Measurements from ENCODE around the gene NAA80. TPM values are rescaled to one million over a fixed set of nuclear protein-coding genes. Genes with fewer than 3 reads are reported as not detected.

NAA80 gene
- total and polyA plus RNA-seq, 10 of the 15 experiments (the other 5 are each of a cell fraction or from before 2014, with no cell fraction given) = 0.48 to 12.7 (median 6.7) TPM

DNA sequence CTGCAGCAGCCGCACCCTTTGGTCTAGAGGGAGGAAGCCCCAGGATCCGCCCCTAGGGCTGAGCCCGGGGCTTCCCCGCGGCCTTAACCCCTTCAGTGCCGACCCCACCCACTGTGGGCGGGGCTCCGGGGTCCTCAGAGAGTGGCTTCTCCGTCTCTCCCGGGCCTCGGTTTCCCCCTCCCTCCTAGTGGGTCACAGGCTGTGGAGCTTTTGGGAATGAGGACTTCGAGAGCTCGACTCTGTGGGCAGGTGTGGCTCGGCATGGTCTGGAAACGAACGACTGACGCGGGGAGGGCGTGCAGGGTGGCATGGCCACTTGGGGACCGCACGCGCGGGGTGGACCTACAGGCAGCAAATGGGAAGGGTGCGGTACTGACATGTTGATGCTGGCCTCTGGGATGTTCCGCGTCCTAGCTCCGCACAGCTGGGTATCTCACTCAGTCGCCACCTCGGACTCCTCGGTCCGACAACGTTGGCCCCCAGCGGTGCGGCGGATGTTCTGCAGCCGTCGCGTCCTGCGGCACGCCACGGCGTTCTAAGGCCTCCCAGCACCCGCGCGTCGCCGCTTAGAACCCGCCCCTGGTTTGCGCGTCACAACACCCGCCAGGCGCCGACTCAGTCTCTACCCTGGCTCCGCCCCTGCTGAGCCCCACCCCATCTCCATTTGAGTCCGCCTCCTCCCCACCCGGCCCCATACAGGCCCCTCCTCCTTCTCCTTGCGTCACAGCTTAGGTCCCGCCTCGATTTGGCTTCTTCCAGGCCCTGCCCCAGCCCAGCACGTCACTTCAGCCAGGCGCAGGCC, at the start of gene NAA80, which contains the start of gene HYAL3 (continued):
- TF ChIP-seq SRF (IDR thresholded peaks at IDR 0.05; ENCODE audit: low read depth in 2 of 2, low read length in 2 of 2) (0 out of 4 replicates have a peak, but pooled peaks have one; percentile 16 to 20), MYC (IDR thresholded peaks at IDR 0.05; ENCODE audit: insufficient read depth, insufficient read length, insufficient replicate concordance, low read length, severe bottlenecking) (peak; percentile 73), CREM (IDR thresholded peaks at IDR 0.05; ENCODE audit: low read depth) (peak; percentile 73; the same call in 1 of the 2 replicates), NR2F1 (conservative IDR thresholded peaks at IDR 0.05) (peak; percentile 51; the same call in 1 of the 2 replicates), POLR2A (IDR thresholded peaks at IDR 0.05; ENCODE audit: low read depth, low read length) (peak; percentile 99), ZNF207 (IDR thresholded peaks at IDR 0.05; ENCODE audit: borderline replicate concordance) (peak; percentile 94; the same call in 1 of the 2 replicates), GATAD2B (conservative IDR thresholded peaks at IDR 0.05; ENCODE audit: low read depth) (peak; percentile 95), ESRRA (IDR thresholded peaks at IDR 0.05; ENCODE audit: low read length) (no peak), POLR2AphosphoS2 (IDR thresholded peaks at IDR 0.05; ENCODE audit: low read depth, low read length) (peak; percentile 81; the same call in 1 of the 2 replicates), PML (IDR thresholded peaks at IDR 0.05; ENCODE audit: low read length) (peak; percentile 59; the same call in 1 of the 2 replicates), ZNF24 (IDR thresholded peaks at IDR 0.05) (peak; percentile 71; the same call in 1 of the 2 replicates), SMARCA5 (IDR thresholded peaks at IDR 0.05) (peak; percentile 94), SMAD5 (IDR thresholded peaks at IDR 0.05; ENCODE audit: low read depth) (peak; percentile 27; the same call in 1 of the 2 replicates), YY1 (IDR thresholded peaks at IDR 0.05; ENCODE audit: low read depth, low read length) (0 out of 2 replicates have a peak, but pooled peaks have one; percentile 12), IKZF1 (conservative IDR thresholded peaks at IDR 0.05) (peak; percentile 81), HDGF (IDR thresholded peaks at IDR 0.05) (peak; percentile 100), CHD4 (IDR thresholded peaks at IDR 0.05) (no peak)
- TF ChIP-seq, protein P1, sequence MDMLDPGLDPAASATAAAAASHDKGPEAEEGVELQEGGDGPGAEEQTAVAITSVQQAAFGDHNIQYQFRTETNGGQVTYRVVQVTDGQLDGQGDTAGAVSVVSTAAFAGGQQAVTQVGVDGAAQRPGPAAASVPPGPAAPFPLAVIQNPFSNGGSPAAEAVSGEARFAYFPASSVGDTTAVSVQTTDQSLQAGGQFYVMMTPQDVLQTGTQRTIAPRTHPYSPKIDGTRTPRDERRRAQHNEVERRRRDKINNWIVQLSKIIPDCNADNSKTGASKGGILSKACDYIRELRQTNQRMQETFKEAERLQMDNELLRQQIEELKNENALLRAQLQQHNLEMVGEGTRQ (IDR thresholded peaks at IDR 0.05; ENCODE audit: borderline replicate concordance, low read depth, low read length) = no peak
- TF ChIP-seq, protein P2, sequence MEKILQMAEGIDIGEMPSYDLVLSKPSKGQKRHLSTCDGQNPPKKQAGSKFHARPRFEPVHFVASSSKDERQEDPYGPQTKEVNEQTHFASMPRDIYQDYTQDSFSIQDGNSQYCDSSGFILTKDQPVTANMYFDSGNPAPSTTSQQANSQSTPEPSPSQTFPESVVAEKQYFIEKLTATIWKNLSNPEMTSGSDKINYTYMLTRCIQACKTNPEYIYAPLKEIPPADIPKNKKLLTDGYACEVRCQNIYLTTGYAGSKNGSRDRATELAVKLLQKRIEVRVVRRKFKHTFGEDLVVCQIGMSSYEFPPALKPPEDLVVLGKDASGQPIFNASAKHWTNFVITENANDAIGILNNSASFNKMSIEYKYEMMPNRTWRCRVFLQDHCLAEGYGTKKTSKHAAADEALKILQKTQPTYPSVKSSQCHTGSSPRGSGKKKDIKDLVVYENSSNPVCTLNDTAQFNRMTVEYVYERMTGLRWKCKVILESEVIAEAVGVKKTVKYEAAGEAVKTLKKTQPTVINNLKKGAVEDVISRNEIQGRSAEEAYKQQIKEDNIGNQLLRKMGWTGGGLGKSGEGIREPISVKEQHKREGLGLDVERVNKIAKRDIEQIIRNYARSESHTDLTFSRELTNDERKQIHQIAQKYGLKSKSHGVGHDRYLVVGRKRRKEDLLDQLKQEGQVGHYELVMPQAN (conservative IDR thresholded peaks at IDR 0.05) = peak; percentile 93
- TF ChIP-seq, protein P3, sequence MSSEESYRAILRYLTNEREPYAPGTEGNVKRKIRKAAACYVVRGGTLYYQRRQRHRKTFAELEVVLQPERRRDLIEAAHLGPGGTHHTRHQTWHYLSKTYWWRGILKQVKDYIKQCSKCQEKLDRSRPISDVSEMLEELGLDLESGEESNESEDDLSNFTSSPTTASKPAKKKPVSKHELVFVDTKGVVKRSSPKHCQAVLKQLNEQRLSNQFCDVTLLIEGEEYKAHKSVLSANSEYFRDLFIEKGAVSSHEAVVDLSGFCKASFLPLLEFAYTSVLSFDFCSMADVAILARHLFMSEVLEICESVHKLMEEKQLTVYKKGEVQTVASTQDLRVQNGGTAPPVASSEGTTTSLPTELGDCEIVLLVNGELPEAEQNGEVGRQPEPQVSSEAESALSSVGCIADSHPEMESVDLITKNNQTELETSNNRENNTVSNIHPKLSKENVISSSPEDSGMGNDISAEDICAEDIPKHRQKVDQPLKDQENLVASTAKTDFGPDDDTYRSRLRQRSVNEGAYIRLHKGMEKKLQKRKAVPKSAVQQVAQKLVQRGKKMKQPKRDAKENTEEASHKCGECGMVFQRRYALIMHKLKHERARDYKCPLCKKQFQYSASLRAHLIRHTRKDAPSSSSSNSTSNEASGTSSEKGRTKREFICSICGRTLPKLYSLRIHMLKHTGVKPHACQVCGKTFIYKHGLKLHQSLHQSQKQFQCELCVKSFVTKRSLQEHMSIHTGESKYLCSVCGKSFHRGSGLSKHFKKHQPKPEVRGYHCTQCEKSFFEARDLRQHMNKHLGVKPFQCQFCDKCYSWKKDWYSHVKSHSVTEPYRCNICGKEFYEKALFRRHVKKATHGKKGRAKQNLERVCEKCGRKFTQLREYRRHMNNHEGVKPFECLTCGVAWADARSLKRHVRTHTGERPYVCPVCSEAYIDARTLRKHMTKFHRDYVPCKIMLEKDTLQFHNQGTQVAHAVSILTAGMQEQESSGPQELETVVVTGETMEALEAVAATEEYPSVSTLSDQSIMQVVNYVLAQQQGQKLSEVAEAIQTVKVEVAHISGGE (CRISPR knock-in tag; IDR thresholded peaks at IDR 0.05) = no peak
- TF ChIP-seq, protein P4, sequence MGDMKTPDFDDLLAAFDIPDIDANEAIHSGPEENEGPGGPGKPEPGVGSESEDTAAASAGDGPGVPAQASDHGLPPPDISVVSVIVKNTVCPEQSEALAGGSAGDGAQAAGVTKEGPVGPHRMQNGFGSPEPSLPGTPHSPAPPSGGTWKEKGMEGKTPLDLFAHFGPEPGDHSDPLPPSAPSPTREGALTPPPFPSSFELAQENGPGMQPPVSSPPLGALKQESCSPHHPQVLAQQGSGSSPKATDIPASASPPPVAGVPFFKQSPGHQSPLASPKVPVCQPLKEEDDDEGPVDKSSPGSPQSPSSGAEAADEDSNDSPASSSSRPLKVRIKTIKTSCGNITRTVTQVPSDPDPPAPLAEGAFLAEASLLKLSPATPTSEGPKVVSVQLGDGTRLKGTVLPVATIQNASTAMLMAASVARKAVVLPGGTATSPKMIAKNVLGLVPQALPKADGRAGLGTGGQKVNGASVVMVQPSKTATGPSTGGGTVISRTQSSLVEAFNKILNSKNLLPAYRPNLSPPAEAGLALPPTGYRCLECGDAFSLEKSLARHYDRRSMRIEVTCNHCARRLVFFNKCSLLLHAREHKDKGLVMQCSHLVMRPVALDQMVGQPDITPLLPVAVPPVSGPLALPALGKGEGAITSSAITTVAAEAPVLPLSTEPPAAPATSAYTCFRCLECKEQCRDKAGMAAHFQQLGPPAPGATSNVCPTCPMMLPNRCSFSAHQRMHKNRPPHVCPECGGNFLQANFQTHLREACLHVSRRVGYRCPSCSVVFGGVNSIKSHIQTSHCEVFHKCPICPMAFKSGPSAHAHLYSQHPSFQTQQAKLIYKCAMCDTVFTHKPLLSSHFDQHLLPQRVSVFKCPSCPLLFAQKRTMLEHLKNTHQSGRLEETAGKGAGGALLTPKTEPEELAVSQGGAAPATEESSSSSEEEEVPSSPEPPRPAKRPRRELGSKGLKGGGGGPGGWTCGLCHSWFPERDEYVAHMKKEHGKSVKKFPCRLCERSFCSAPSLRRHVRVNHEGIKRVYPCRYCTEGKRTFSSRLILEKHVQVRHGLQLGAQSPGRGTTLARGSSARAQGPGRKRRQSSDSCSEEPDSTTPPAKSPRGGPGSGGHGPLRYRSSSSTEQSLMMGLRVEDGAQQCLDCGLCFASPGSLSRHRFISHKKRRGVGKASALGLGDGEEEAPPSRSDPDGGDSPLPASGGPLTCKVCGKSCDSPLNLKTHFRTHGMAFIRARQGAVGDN (IDR thresholded peaks at IDR 0.05) = peak; percentile 77

Measured in GM12878 (cell line).